CD14-positive monocyte (primary cell): Measurements from ENCODE around the gene WFDC8. TPM values are rescaled to one million over a fixed set of nuclear protein-coding genes. Genes with fewer than 3 reads are reported as not detected.
A peak's percentile ranks its signal among the peaks of the same experiment; 100 is the strongest.

Source experiments
- DNase-seq, 3 donors: peaks; one replicate each; pipeline ENCODE4 v3.0.0-alpha.2; 2011 to 2022
- H2AFZ ChIP-seq: 2 replicates; pipeline ENCODE4 v1.6.0; 2012; ENCODE audit warnings: mild to moderate bottlenecking, low read depth, low read length, inconsistent platforms; ENCODE audit not compliant: insufficient read depth, poor library complexity, severe bottlenecking
- H3K27ac ChIP-seq, 2 donors: 1 replicate in 1 of 2; 2 replicates in 1 of 2; pipeline ENCODE4 v1.5.1; 2012 to 2013; ENCODE audit warnings: low read length in 2 of 2, control low read depth in 1 of 2, inconsistent platforms in 1 of 2, low read depth in 1 of 2, mild to moderate bottlenecking in 1 of 2
- H3K27me3 ChIP-seq, 2 donors: one replicate each; pipeline versions ENCODE4 v1.6.0 to v1.6.1; 2011 to 2013; ENCODE audit warnings: low read length in 2 of 2; ENCODE audit not compliant: control insufficient read depth in 2 of 2, insufficient read depth in 2 of 2
- H3K36me3 ChIP-seq, 2 donors: replicated peaks in 1 of 2; 1 replicate in 1 of 2; 2 replicates in 1 of 2; pipeline versions ENCODE4 v1.5.1 to v1.6.1; 2012 to 2013; ENCODE audit warnings: low read length in 2 of 2, control low read depth in 1 of 2, inconsistent platforms in 1 of 2, mild to moderate bottlenecking in 1 of 2; ENCODE audit not compliant: insufficient read depth in 2 of 2, control insufficient read depth in 1 of 2
- H3K4me1 ChIP-seq, 2 donors: 1 replicate in 1 of 2; 2 replicates in 1 of 2; pipeline versions ENCODE4 v1.5.1 to v1.6.1; 2012 to 2013; ENCODE audit warnings: low read length in 2 of 2, control low read depth in 1 of 2, inconsistent platforms in 1 of 2, mild to moderate bottlenecking in 1 of 2, moderate library complexity in 1 of 2; ENCODE audit not compliant: insufficient read depth in 2 of 2, control insufficient read depth in 1 of 2
- H3K4me2 ChIP-seq: replicated peaks from 2 replicates; pipeline ENCODE3; 2012; ENCODE audit warnings: low read length, moderate library complexity, mild to moderate bottlenecking; ENCODE audit not compliant: poor library complexity, severe bottlenecking; ENCODE audit errors: extremely low read depth
- H3K4me3 ChIP-seq, 3 experiments: fragments of 200-600 bp in 1 of 3; sonication (generic) in 1 of 3; replicated peaks in 1 of 3; 1 replicate in 2 of 3; 2 replicates in 1 of 3; pipeline ENCODE4 v1.5.1; 2011 to 2013; ENCODE audit warnings: low read length in 3 of 3, mild to moderate bottlenecking in 3 of 3, control low read depth in 2 of 3, low read depth in 2 of 3, inconsistent platforms in 1 of 3, moderate library complexity in 1 of 3
- H3K79me2 ChIP-seq: 2 replicates; pipeline ENCODE4 v1.6.0; 2012; ENCODE audit warnings: mild to moderate bottlenecking, control low read depth, inconsistent platforms, low read length, moderate library complexity; ENCODE audit not compliant: insufficient read depth
- H3K9ac ChIP-seq: 2 replicates; pipeline ENCODE4 v1.6.0; 2017; ENCODE audit warnings: low read length, mild to moderate bottlenecking; ENCODE audit not compliant: insufficient read depth, poor library complexity, severe bottlenecking
- H3K9me3 ChIP-seq, 2 donors: replicated peaks in 1 of 2; 1 replicate in 1 of 2; 2 replicates in 1 of 2; pipeline versions ENCODE4 v1.5.1 to v1.6.1; 2012 to 2013; ENCODE audit warnings: low read length in 2 of 2, control low read depth in 1 of 2; ENCODE audit not compliant: control insufficient read depth in 1 of 2, insufficient read depth in 1 of 2
- H4K20me1 ChIP-seq: 2 replicates; pipeline ENCODE4 v1.6.0; 2012; ENCODE audit warnings: mild to moderate bottlenecking, low read length, control low read depth, moderate library complexity; ENCODE audit not compliant: insufficient read depth
- H3K27ac Mint-ChIP-seq, 7 donors: one replicate each; pipeline ENCODE4 v1.8.0; 2020; ENCODE audit warnings: mild to moderate bottlenecking in 7 of 7, mixed read lengths in 7 of 7, moderate library complexity in 6 of 7, inconsistent platforms in 2 of 7
- H3K27me3 Mint-ChIP-seq, 3 donors: one replicate each; pipeline ENCODE4 v1.8.0; 2021 to 2022; ENCODE audit warnings: low read depth in 3 of 3, mild to moderate bottlenecking in 3 of 3, mixed read lengths in 3 of 3, moderate library complexity in 3 of 3, inconsistent platforms in 1 of 3
- H3K36me3 Mint-ChIP-seq, 2 donors: one replicate each; pipeline ENCODE4 v1.8.0; 2020; ENCODE audit warnings: mixed read lengths in 2 of 2, inconsistent platforms in 1 of 2, mild to moderate bottlenecking in 1 of 2
- H3K4me1 Mint-ChIP-seq: one replicate; pipeline ENCODE4 v1.8.0; 2020; ENCODE audit warnings: mild to moderate bottlenecking, mixed read lengths
- H3K4me3 Mint-ChIP-seq, 2 donors: one replicate each; pipeline ENCODE4 v1.8.0; 2020; ENCODE audit warnings: mild to moderate bottlenecking in 2 of 2, mixed read lengths in 2 of 2, moderate library complexity in 1 of 2
- H3K9me3 Mint-ChIP-seq, 7 donors: one replicate each; pipeline ENCODE4 v1.8.0; 2020 to 2022; ENCODE audit warnings: mixed read lengths in 7 of 7, mild to moderate bottlenecking in 6 of 7, moderate library complexity in 6 of 7, inconsistent platforms in 2 of 7
- CTCF ChIP-seq: fragments of 200-600 bp; IDR thresholded peaks from one replicate; pipeline ENCODE4 v1.8.0; 2022; ENCODE audit warnings: antibody characterized with exemption, mild to moderate bottlenecking
- WGBS: methylation state at CpG from one replicate; pipeline ENCODE4 v1.1.5; 2013; ENCODE audit warnings: missing lambda C conversion rate; ENCODE audit not compliant: insufficient coverage; 5-methylcytosine and 5-hydroxymethylcytosine counted together
- intact Hi-C, 2 donors: fragments of 100-400 bp; cut with micrococcal nuclease; formaldehyde crosslinking; loops; one replicate each; pipeline versions ENCODE4 v1.15.0 to v1.15.1; 2023
- polyA plus RNA-seq, 3 donors: library from polyadenylated mRNA; depleted of rRNA in 1 of 3; unstranded in 2 of 3; stranded (reverse) in 1 of 3; fragments of 300-500 nt in 2 of 3; fragments of >200 nt in 1 of 3; fragmentation: Illumina TruSeq in 2 of 3; gene quantifications; 1 replicate in 2 of 3; 2 replicates in 1 of 3; pipeline ENCODE4 v1.2.3, GENCODE V29; 2012 to 2021

Gene WFDC8
- polyA plus RNA-seq, 3 donors, result not detected

GRCh38 chr20:45510242-45510862 is 68.7 kb downstream of the WFDC8 start:
- Mint-ChIP-seq H3K36me3 (no peaks in the 10 kb centered on the region), H3K27ac (no peak overlapping the region), H3K9me3 (peaks cover 0 to 2% (median 0%) of the 10 kb centered on the region in 7 donors), H3K4me1 (no peaks in the 10 kb centered on the region), H3K27me3 (peaks cover 5 to 20% (median 16%) of the 10 kb centered on the region in 3 donors), H3K4me3 (no peak overlapping the region)
- WGBS, result 88% methylated on average over 3 of the region's 5 CpGs
- Histone ChIP-seq H4K20me1 (no peaks in the 10 kb centered on the region), H3K27me3 (peaks cover 5 to 7% of the 10 kb centered on the region in 2 donors), H3K4me2 (no peak overlapping the region), H3K79me2 (no peaks in the 10 kb centered on the region), H3K27ac (no peak overlapping the region), H3K4me1 (no peaks in the 10 kb centered on the region), H2AFZ (no peak overlapping the region), H3K9ac (no peak overlapping the region), H3K4me3 (no peak overlapping the region), H3K36me3 (no peaks in the 10 kb centered on the region), H3K9me3 (no peaks in the 10 kb centered on the region)
- TF ChIP-seq CTCF, result no peak
- intact Hi-C loops, result no loop called here
- DNase-seq, result peak in 1 of 3 donors; percentile 55

GRCh38 chr20:45509091-45509490 is 70.0 kb downstream of the WFDC8 start:
- Mint-ChIP-seq H3K27ac (no peak overlapping the region), H3K4me1 (no peaks in the 10 kb centered on the region), H3K9me3 (peaks cover 0 to 2% (median 0%) of the 10 kb centered on the region in 7 donors), H3K4me3 (no peak overlapping the region), H3K36me3 (no peaks in the 10 kb centered on the region), H3K27me3 (peaks cover 7 to 24% (median 16%) of the 10 kb centered on the region in 3 donors)
- H3K36me3 ChIP-seq, result no peaks in the 10 kb centered on the region
- no peak overlapping the region for H3K27ac ChIP-seq
- DNase-seq, result no peak
- intact Hi-C loops, result no loop called here
- H3K4me2 ChIP-seq, result no peak overlapping the region
- H3K4me3 ChIP-seq, result no peak overlapping the region
- H3K4me1 ChIP-seq, result no peaks in the 10 kb centered on the region
- WGBS, result 92% methylated on average over 2 of the region's 4 CpGs
- TF ChIP-seq CTCF, result no peak
- H3K9ac ChIP-seq, result no peak overlapping the region
- no peak overlapping the region for H2AFZ ChIP-seq
- H3K27me3 ChIP-seq, result peaks cover 5 to 7% of the 10 kb centered on the region in 2 donors
- no peaks in the 10 kb centered on the region for H4K20me1 ChIP-seq
- no peaks in the 10 kb centered on the region for H3K9me3 ChIP-seq
- no peaks in the 10 kb centered on the region for H3K79me2 ChIP-seq
